Liver (tissue), 9 donors: Measurements from ENCODE around the gene TNPO3. TPM values are rescaled to one million over a fixed set of nuclear protein-coding genes. Genes with fewer than 3 reads are reported as not detected.

ENCODE experiments used
- DNase-seq: peaks from one replicate; pipeline ENCODE4 v3.0.0-alpha.2; 2017; ENCODE audit warnings: low spot score
- H3K27ac ChIP-seq, 2 donors: one replicate each; pipeline ENCODE4 v1.7.0; 2013; ENCODE audit warnings: inconsistent platforms in 2 of 2, low read length in 2 of 2, control low read depth in 1 of 2, low read depth in 1 of 2, mild to moderate bottlenecking in 1 of 2
- H3K27me3 ChIP-seq, 4 donors: one replicate each; pipeline versions ENCODE4 v1.6.1 to v1.7.0; 2013; ENCODE audit warnings: low read length in 3 of 4, inconsistent platforms in 1 of 4, mild to moderate bottlenecking in 1 of 4, moderate library complexity in 1 of 4; ENCODE audit not compliant: control insufficient read depth in 4 of 4, insufficient read depth in 4 of 4
- H3K36me3 ChIP-seq, 4 donors: one replicate each; pipeline versions ENCODE4 v1.6.1 to v1.7.0; 2013; ENCODE audit warnings: low read length in 3 of 4, mild to moderate bottlenecking in 3 of 4, low read depth in 1 of 4, moderate library complexity in 1 of 4; ENCODE audit not compliant: control insufficient read depth in 4 of 4, insufficient read depth in 3 of 4
- H3K4me1 ChIP-seq, 4 donors: one replicate each; pipeline versions ENCODE4 v1.6.1 to v1.7.0; 2013; ENCODE audit warnings: low read length in 3 of 4, mild to moderate bottlenecking in 3 of 4, moderate library complexity in 1 of 4; ENCODE audit not compliant: control insufficient read depth in 4 of 4, insufficient read depth in 4 of 4
- H3K4me3 ChIP-seq, 3 donors: one replicate each; pipeline versions ENCODE4 v1.6.1 to v1.7.0; 2013; ENCODE audit warnings: low read length in 3 of 3, control low read depth in 1 of 3, low read depth in 1 of 3, mild to moderate bottlenecking in 1 of 3
- H3K9ac ChIP-seq, 2 donors: one replicate each; pipeline ENCODE4 v1.7.0; 2013; ENCODE audit warnings: low read length in 2 of 2, mild to moderate bottlenecking in 2 of 2, moderate library complexity in 2 of 2, control low read depth in 1 of 2, low read depth in 1 of 2
- H3K9me3 ChIP-seq, 4 donors: one replicate each; pipeline versions ENCODE4 v1.6.1 to v1.7.0; 2013; ENCODE audit warnings: low read length in 3 of 4; ENCODE audit not compliant: control insufficient read depth in 4 of 4
- EGR1 ChIP-seq, 2 donors: IDR thresholded peaks; 2 replicates each; pipeline ENCODE4 v1.6.1; 2016 to 2018; ENCODE audit warnings: antibody characterized with exemption in 2 of 2, low read depth in 2 of 2
- FOXA1 ChIP-seq: IDR thresholded peaks from 2 replicates; pipeline ENCODE4 v1.6.1; 2016; ENCODE audit warnings: antibody characterized with exemption
- FOXA2 ChIP-seq: IDR thresholded peaks from 2 replicates; pipeline ENCODE4 v1.6.1; 2016; ENCODE audit warnings: antibody characterized with exemption
- GABPA ChIP-seq, 2 donors: IDR thresholded peaks in 1 of 2; conservative IDR thresholded peaks in 1 of 2; 2 replicates each; pipeline ENCODE4 v1.6.1; 2016; ENCODE audit warnings: antibody characterized with exemption in 2 of 2, mild to moderate bottlenecking in 1 of 2, moderate library complexity in 1 of 2
- HNF4A ChIP-seq, 2 donors: conservative IDR thresholded peaks; 2 replicates each; pipeline ENCODE4 v1.6.1; 2016; ENCODE audit warnings: antibody characterized with exemption in 2 of 2, mild to moderate bottlenecking in 2 of 2
- HNF4G ChIP-seq: IDR thresholded peaks from 2 replicates; pipeline ENCODE4 v1.6.1; 2016; ENCODE audit warnings: antibody characterized with exemption
- JUND ChIP-seq, 2 donors: IDR thresholded peaks; 2 replicates each; pipeline ENCODE4 v1.6.1; 2016; ENCODE audit warnings: antibody characterized with exemption in 2 of 2
- NR2F2 ChIP-seq: IDR thresholded peaks from 2 replicates; pipeline ENCODE4 v1.6.1; 2016; ENCODE audit warnings: antibody characterized with exemption
- RAD21 ChIP-seq, 2 donors: IDR thresholded peaks; 2 replicates each; pipeline ENCODE4 v1.6.1; 2016; ENCODE audit warnings: antibody characterized with exemption in 2 of 2, mild to moderate bottlenecking in 2 of 2
- RXRA ChIP-seq, 2 donors: IDR thresholded peaks; 2 replicates each; pipeline ENCODE4 v1.6.1; 2017 to 2018; ENCODE audit warnings: antibody characterized with exemption in 2 of 2, mild to moderate bottlenecking in 1 of 2
- SP1 ChIP-seq: IDR thresholded peaks from 2 replicates; pipeline ENCODE4 v1.6.1; 2018; ENCODE audit warnings: antibody characterized with exemption, mild to moderate bottlenecking
- TAF1 ChIP-seq: conservative IDR thresholded peaks from 2 replicates; pipeline ENCODE4 v1.6.1; 2016; ENCODE audit warnings: antibody characterized with exemption, mild to moderate bottlenecking
- WGBS: extraction: QIAGEN DNeasy Blood & Tissue Kit; methylation state at CpG from one replicate; pipeline ENCODE4 v1.1.7; 2013; 5-methylcytosine and 5-hydroxymethylcytosine counted together
- polyA plus RNA-seq, 2 donors: library from polyadenylated mRNA; stranded (reverse) in 1 of 2; unstranded in 1 of 2; fragments of 200-250 nt in 1 of 2; fragments of >200 nt in 1 of 2; fragmentation: Nextera tagmentation in 1 of 2; extraction: Ambion mirVana in 1 of 2; gene quantifications; one replicate each; pipeline versions ENCODE4 v1.2.1 to v1.2.3, GENCODE V29; 2013 to 2015
- total RNA-seq, 2 donors: library from RNA; depleted of rRNA; stranded (reverse); fragments of >200 nt; gene quantifications; one replicate each; pipeline ENCODE4 v1.2.3, GENCODE V29; 2014
- TF ChIP-seq, protein P1 (sequence below): IDR thresholded peaks from 2 replicates; pipeline ENCODE4 v1.6.1; 2016; ENCODE audit warnings: antibody characterized with exemption, mild to moderate bottlenecking
- TF ChIP-seq, protein P2 (sequence below): IDR thresholded peaks from 2 replicates; pipeline ENCODE4 v1.6.1; 2016; ENCODE audit warnings: antibody characterized with exemption
- TF ChIP-seq, protein P3 (sequence below): fragments of 150-350 bp; IDR thresholded peaks from 2 replicates; pipeline ENCODE4 v1.5.1; 2017; ENCODE audit warnings: improper control_type of control experiment, low read depth, low read length; ENCODE audit not compliant: missing input control
- TF ChIP-seq, protein P4 (sequence below): IDR thresholded peaks from 2 replicates; pipeline ENCODE4 v1.6.1; 2016; ENCODE audit warnings: antibody characterized with exemption
- donor health status: healthy.
- donor health status: healthy.
- donor health status: healthy.
- donor health status: healthy.
- donor health status: healthy.

TNPO3 gene
- total and polyA plus RNA-seq, 4 donors = 9.2 to 38.9 (median 20.0) TPM

DNA sequence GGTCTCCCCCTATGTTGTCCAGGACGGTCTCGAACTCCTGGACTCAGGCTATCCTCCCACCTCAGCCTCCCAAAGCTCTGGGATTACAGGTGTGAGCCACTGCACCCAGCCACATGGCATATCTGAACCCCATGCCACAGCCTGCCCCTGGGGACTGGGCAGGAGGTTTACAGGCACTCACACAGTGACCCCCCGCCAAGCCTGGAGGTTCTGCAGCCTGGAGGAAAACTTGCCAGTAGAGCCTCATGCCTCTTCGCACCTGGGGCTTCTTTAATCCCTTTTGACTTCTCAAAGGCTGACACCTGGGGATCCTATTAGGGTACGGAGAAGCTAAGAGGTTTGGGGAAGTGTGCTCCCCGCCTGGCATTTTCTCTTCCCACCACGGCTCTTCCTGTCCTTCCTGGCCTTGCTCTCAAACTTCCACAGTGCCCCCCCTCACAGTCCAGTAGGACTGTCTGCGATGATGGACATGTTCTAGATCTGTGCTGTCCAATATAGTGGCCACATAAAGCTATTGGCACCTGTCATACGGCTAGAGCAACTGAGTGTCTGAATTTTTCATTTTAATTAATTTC, 133.0 kb downstream of the TNPO3 start:
- Histone ChIP-seq H3K4me3 (no peak overlapping the region), H3K36me3 (no peaks in the 10 kb centered on the region), H3K27ac (no peak overlapping the region), H3K27me3 (no peaks in the 10 kb centered on the region), H3K9me3 (no peaks in the 10 kb centered on the region), H3K4me1 (no peaks in the 10 kb centered on the region), H3K9ac (no peak overlapping the region)
- no peak for DNase-seq
- WGBS = 80% methylated on average over 9 of the region's 9 CpGs
- TF ChIP-seq JUND (IDR thresholded peaks at IDR 0.05) = no peak
- TF ChIP-seq RXRA (IDR thresholded peaks at IDR 0.05) = no peak
- no peak for TF ChIP-seq FOXA1
- TF ChIP-seq, protein P1, sequence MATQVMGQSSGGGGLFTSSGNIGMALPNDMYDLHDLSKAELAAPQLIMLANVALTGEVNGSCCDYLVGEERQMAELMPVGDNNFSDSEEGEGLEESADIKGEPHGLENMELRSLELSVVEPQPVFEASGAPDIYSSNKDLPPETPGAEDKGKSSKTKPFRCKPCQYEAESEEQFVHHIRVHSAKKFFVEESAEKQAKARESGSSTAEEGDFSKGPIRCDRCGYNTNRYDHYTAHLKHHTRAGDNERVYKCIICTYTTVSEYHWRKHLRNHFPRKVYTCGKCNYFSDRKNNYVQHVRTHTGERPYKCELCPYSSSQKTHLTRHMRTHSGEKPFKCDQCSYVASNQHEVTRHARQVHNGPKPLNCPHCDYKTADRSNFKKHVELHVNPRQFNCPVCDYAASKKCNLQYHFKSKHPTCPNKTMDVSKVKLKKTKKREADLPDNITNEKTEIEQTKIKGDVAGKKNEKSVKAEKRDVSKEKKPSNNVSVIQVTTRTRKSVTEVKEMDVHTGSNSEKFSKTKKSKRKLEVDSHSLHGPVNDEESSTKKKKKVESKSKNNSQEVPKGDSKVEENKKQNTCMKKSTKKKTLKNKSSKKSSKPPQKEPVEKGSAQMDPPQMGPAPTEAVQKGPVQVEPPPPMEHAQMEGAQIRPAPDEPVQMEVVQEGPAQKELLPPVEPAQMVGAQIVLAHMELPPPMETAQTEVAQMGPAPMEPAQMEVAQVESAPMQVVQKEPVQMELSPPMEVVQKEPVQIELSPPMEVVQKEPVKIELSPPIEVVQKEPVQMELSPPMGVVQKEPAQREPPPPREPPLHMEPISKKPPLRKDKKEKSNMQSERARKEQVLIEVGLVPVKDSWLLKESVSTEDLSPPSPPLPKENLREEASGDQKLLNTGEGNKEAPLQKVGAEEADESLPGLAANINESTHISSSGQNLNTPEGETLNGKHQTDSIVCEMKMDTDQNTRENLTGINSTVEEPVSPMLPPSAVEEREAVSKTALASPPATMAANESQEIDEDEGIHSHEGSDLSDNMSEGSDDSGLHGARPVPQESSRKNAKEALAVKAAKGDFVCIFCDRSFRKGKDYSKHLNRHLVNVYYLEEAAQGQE = no peak
- no peak for TF ChIP-seq TAF1
- no peak for TF ChIP-seq FOXA2
- no peak for TF ChIP-seq GABPA (IDR thresholded peaks at IDR 0.05 in 1 of 2, conservative IDR thresholded peaks at IDR 0.05 in 1 of 2)
- TF ChIP-seq, protein P2, sequence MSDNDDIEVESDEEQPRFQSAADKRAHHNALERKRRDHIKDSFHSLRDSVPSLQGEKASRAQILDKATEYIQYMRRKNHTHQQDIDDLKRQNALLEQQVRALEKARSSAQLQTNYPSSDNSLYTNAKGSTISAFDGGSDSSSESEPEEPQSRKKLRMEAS = no peak
- TF ChIP-seq, protein P3, sequence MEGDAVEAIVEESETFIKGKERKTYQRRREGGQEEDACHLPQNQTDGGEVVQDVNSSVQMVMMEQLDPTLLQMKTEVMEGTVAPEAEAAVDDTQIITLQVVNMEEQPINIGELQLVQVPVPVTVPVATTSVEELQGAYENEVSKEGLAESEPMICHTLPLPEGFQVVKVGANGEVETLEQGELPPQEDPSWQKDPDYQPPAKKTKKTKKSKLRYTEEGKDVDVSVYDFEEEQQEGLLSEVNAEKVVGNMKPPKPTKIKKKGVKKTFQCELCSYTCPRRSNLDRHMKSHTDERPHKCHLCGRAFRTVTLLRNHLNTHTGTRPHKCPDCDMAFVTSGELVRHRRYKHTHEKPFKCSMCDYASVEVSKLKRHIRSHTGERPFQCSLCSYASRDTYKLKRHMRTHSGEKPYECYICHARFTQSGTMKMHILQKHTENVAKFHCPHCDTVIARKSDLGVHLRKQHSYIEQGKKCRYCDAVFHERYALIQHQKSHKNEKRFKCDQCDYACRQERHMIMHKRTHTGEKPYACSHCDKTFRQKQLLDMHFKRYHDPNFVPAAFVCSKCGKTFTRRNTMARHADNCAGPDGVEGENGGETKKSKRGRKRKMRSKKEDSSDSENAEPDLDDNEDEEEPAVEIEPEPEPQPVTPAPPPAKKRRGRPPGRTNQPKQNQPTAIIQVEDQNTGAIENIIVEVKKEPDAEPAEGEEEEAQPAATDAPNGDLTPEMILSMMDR = no peak
- no peak for TF ChIP-seq RAD21 (IDR thresholded peaks at IDR 0.05)
- TF ChIP-seq EGR1 (IDR thresholded peaks at IDR 0.05; ENCODE audit: low read depth in 2 of 2) = no peak
- TF ChIP-seq, protein P4, sequence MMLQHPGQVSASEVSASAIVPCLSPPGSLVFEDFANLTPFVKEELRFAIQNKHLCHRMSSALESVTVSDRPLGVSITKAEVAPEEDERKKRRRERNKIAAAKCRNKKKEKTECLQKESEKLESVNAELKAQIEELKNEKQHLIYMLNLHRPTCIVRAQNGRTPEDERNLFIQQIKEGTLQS = no peak

DNA sequence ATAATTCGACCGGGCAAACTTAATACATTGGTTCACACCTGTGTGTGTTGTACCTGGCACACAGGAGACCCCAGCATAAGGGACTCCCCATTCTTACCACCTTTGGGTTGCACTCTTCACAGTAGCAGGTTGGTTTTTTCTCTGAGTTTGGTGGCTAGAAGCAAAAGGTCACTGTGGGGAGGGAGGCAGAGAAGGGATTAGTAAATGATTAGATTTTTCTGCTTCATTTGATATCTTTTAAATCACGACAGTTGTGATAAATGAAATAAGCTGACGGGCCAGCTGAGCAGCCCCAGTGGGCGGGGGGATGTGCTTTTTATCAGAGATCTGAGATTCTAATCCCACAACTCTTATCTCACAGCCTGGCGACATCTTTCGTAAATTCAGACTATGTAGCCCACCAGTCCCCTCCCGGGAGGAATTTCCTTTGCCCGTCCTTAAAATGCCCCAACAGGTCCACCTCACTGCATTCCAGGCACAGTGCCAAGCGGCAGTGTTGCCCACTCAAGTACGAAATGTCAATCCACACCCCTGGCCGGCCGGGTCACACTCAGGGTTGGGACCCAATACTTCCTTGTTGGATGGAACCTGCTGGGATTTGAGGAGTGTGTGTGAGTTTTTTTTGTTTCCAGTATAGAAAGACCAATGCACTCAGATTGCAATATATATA, 133.9 kb downstream of the TNPO3 start:
- no peaks in the 10 kb centered on the region for H3K27me3 ChIP-seq

More for the DNA sequence above, 133.9 kb downstream of the TNPO3 start:
- no peaks in the 10 kb centered on the region for H3K36me3 ChIP-seq
- no peak for DNase-seq
- 69% methylated on average over 13 of the region's 13 CpGs for WGBS
- H3K4me1 ChIP-seq = no peaks in the 10 kb centered on the region
- H3K4me3 ChIP-seq = no peak overlapping the region
- TF ChIP-seq NR2F2 = no peak
- TF ChIP-seq FOXA1 = no peak
- TF ChIP-seq GABPA (IDR thresholded peaks at IDR 0.05 in 1 of 2, conservative IDR thresholded peaks at IDR 0.05 in 1 of 2) = no peak
- TF ChIP-seq SP1 = no peak
- no peak for TF ChIP-seq HNF4A (conservative IDR thresholded peaks at IDR 0.05)
- TF ChIP-seq JUND (IDR thresholded peaks at IDR 0.05) = no peak
- TF ChIP-seq, protein P3 = no peak
- no peak for TF ChIP-seq FOXA2
- TF ChIP-seq, protein P1 = no peak
- TF ChIP-seq, protein P2 = no peak
- TF ChIP-seq HNF4G = no peak
- no peak for TF ChIP-seq RXRA (IDR thresholded peaks at IDR 0.05)
- TF ChIP-seq, protein P4 = no peak
- no peaks in the 10 kb centered on the region for H3K9me3 ChIP-seq
- H3K27ac ChIP-seq = no peak overlapping the region
- H3K9ac ChIP-seq = no peak overlapping the region
